GM04504 (cell line): ENCODE measurements around the gene MCM10.
"Not testable (repeated sequence)": the region's sequence is repeated elsewhere in the genome, so short reads cannot be mapped to it uniquely, and the experiment has no call there.

ENCODE experiments used
- DNase-seq: peaks from one replicate; pipeline ENCODE4 v3.0.0-alpha.2; 2012; ENCODE audit warnings: low read depth

The MCM10 gene

GRCh38 chr10:13160934-13161856 is at the start of gene MCM10:
Gene MCM10, plus strand, starts transcription at chr10:13161558. Its CDS starts 2,645 bp downstream, at chr10:13164203.
- peak; percentile 99 for DNase-seq

DNA sequence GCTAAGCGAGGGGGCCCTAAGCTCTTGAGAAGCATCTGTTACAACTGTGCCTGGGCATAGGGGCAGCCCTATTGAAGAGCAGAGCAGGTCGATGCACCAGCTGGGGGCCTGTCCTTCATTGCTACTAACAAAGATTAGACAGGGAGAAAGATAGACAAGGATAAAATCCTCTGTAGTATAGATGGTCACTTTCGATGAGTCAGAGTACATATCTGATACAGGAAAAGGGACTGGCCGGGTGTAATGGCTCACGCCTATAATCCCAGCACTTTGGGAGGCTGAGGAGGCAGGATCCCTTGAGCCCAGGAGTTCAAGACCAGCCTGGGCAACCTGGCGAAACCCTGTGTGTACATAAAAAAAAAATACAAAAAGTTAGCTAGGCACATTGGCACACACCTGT is 47.8 kb upstream of the MCM10 start:
- no peak for DNase-seq

- DNase-seq: no peak
Measured at GRCh38 chr10:13115832-13116803, 45.2 kb upstream of the MCM10 start.

DNA sequence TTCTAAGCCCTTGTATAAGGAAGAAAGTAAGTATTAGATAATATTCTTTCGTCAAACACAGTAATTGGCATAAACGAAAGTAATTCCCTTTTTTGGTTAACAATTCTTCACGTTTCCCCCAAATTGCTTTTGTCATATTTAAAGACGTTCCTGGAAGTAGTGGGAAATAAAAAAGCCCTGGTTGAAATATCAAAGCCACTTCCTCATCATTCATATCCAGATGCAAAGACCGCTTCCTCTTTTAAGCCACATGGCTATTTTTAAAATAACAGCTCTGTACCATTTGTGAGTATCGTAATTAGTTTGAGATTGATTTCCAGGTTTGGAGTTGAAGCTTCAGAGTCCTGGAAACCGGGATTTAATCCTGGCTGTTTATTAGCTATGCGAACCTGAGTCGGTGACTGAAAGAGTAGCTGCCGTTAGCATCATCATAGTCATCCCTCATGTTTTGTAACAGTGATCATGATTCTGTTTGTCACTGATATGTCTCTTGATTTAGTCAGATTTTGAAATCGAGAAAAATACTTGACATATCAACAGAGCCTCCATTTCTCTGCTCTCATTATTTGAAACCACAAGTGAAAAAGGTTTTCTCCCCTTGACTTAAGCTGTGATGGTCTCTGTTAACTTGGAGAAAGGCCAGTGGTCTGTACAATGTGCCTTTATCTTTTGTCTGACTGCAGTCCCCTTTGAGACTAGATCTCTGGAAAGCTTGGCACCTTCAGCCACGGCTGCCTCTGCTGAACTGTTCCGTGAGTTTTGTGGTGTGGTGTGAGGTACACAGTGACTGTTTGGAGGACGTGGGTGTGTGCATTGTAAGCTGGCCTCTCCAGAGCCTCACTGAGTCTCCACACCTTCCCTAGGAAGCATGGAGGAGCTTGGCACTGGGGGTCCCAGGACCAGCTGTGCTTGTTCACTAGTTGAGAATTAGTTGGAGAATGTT is 43.2 kb upstream of the MCM10 start:
- DNase-seq: no peak

DNA sequence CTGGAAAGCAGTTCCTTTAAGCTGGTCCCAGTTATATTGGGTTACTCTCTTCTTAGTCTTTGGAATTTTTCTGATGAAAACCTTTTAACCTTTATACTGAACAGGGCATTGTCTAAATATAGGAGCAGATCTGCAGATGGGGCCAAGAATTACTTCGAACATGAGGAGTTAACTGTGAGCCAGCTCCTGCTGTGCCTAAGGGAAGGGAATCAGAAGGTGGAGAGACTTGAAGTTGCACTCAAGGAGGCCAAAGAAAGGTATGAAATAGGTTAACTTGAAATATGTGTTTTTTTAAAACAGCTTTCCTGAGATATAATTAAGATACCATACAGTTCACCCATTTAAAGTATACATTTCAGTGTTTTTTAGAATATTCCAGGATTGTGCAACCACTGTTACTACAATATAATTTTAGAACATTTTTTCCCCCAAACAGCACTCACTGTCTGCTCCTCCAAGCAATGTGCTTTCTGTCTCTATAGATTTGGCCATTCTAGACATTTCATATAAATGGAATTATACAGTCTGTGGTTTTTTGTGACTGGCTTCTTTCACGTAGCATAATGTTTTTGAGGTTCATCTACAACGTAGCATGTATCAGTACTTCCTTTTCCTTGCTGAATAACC is 42.5 kb upstream of the MCM10 start:
- no peak for DNase-seq

DNA sequence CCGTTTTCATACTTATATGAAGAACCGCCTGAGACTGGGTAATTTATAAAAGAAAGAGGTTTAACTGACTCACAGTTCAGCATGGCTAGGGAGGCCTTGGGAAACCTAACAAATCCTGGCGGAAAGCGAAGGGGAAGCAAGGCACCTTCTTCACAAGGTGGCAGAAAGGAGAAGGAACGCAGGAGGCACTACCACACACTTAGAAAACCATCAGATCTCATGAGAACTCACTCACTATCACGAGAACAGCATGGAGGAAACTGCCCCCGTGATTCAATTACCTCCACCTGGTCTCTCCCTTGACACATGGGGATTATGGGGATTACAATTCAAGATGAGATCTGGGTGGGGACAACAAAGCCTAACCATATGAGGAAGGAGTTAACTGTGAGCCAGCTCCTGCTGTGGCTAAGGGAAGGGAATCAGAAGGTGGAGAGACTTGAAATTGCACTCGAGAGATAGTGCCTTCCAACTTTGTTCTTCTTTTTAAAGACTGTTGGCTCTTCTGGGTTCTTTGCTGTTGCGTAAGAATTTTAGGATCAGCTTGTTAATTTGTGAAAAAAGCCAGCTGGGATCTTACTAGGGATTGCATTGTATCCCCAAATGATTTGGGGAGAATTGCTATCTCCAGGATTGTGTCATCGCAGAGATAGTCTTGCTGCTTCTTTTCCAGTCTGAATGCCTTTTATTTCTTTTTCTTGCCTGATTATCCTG is 40.4 kb upstream of the MCM10 start:
- DNase-seq: no peak

DNA sequence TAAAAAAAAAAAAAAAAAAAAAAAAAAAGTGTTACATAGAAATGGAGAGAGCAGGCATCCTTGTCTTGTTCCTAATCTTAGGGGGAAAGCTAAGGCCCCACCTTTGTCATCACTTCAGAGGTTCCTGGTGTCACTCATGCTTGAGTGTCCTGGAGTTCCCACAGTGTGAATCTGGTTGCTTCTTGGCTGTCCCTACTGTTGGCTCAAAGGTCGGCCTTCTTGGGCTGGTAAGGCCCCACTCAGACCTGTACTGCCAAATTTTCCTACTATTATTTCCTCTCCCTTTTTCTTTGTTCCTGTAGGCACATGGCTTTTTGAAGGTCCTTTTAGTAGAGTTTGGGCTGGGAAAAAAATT is 39.9 kb upstream of the MCM10 start:
- DNase-seq: no peak

DNA sequence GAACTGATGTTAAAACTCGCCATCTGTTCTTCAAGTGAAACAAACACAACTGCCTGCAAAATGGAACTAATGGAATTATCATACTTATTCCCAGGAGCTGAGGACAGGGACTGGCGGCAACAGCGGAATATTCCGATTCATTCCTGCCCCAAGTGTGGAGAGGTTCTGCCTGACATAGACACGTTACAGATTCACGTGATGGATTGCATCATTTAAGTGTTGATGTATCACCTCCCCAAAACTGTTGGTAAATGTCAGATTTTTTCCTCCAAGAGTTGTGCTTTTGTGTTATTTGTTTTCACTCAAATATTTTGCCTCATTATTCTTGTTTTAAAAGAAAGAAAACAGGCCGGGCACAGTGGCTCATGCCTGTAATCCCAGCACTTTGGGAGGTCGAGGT is 24.7 kb upstream of the MCM10 start:
- DNase-seq: no peak

- DNase-seq: no peak
Measured at GRCh38 chr10:13139150-13139549, 22.2 kb upstream of the MCM10 start.

- DNase-seq: no peak
Measured at GRCh38 chr10:13139676-13140075, 21.7 kb upstream of the MCM10 start.

DNA sequence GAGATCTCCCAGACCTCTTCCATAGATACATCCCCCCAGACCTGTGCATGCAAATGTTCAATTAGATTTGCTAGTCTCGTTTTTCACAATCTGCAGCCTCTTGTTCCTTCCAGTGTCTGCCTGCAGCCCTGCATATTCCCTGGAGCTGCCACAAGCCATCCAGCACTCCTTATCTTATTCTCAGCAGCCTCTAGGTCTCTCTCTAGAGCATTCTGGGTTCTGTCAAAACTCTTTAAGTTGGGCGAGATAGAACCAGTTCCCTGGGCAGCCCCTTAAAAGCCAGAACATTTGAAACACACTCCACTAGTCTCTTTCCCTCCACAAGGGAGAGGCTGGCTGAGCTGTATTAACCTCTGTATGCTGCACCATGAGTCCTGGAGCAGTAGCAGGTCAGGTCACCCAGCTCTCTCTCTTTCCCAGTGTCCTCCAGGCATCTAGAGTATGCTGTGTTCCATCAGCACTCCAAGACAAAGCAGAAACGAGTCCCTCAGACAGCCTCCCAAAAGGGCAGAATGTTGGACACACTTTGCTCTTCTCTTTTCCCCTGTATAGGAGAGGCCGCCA is 20.6 kb upstream of the MCM10 start:
- no peak for DNase-seq

GRCh38 chr10:13143766-13144165 is 17.6 kb upstream of the MCM10 start:
- DNase-seq: no peak

GRCh38 chr10:13144814-13145213 is 16.5 kb upstream of the MCM10 start:
- no peak for DNase-seq

DNA sequence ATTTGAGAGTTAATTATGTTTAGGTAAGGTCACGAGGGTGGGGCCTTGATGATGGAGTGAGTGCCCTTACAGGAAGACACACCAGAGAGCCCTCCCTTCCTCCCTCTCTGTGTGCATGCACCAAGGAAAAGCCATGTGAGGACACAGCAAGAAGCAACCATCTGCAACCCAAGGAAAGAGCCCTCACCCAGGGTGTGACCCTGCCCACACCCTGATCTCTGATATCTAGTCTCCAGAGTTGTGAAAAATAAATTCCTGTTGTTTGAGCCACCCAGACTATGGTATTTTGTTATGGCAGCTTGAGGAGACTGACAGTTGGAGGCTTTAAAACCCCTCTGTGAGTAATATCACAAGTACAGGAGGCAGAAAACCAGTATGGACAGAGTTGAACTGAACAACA is 15.0 kb upstream of the MCM10 start:
- peak; percentile 2 for DNase-seq

DNA sequence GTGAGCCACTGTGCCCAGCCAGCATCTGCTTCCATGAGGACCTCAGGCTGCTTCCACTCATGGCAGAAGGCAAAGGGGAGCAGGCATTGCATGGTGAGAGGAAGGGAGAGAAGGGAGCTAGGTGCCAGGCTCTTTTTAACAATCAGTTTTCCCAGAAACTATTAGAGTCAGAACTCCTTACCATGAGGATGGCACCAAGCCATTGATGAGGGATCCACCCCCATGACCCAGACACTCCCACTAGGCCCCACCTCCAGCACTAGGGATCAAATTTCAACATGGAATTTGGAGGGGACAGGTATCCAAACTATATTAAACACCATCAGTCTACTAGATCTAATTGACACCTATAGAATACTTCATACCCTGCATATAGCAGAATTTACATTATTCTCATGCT is 14.2 kb upstream of the MCM10 start:
- no peak for DNase-seq

GRCh38 chr10:13152296-13152695 is 9.1 kb upstream of the MCM10 start:
- DNase-seq: no peak

DNA sequence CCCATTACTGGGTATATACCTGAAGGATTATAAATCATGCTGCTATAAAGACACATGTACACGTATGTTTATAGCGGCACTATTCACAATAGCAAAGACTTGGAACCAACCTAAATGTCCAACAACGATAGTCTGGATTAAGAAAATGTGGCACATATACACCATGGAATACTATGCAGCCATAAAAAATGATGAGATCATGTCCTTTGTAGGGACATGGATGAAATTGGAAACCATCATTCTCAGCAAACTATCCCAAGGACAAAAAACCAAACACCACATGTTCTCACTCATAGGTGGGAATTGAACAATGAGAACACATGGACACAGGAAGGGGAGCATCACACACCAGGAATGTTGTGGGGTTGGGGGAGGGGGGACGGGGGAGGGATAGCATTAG is 5.5 kb upstream of the MCM10 start:
- not testable (repeated sequence) for DNase-seq

DNA sequence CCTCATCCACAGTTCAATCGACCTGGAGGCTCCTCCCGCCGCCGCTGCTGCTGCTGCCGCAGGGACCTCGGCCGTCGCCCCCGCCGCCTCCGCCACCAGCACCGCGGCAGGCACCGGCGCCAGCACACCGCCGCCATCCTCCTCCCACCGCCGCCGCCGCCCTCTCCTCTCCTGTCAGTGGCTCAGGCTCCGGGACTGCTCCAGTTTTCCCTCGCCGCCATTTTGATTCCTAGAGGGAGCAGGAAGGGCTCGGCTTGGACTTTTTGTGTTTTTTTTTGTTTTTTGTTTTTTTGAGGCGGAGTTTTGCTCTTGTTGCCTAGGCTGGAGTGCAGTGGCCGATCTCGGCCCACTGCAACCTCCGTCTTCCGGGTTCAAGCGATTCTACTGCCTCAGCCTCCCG is 3.0 kb upstream of the MCM10 start:
- no peak for DNase-seq

- no peak for DNase-seq
Measured at GRCh38 chr10:13161857-13162271, 506 bp downstream of the MCM10 start.

GRCh38 chr10:13163859-13164258 is 2.5 kb downstream of the MCM10 start:
- DNase-seq: no peak
